Skeletal muscle tissue (tissue), 4 donors: Measurements from ENCODE around the gene PARVB. TPM values are rescaled to one million over a fixed set of nuclear protein-coding genes. Genes with fewer than 3 reads are reported as not detected.

Experiments
- H3K27ac ChIP-seq: one replicate; pipeline ENCODE4 v1.7.0; 2013; ENCODE audit warnings: mild to moderate bottlenecking, low read depth, low read length, inconsistent platforms
- H3K27me3 ChIP-seq, 3 donors: one replicate each; pipeline ENCODE4 v1.7.0; 2013; ENCODE audit warnings: low read length in 3 of 3; ENCODE audit not compliant: control insufficient read depth in 3 of 3, insufficient read depth in 3 of 3
- H3K36me3 ChIP-seq, 3 donors: one replicate each; pipeline ENCODE4 v1.7.0; 2013; ENCODE audit warnings: low read length in 3 of 3; ENCODE audit not compliant: control insufficient read depth in 3 of 3, insufficient read depth in 3 of 3
- H3K4me1 ChIP-seq, 3 donors: one replicate each; pipeline ENCODE4 v1.7.0; 2013; ENCODE audit warnings: low read length in 3 of 3, mild to moderate bottlenecking in 3 of 3; ENCODE audit not compliant: control insufficient read depth in 3 of 3, insufficient read depth in 3 of 3
- H3K4me3 ChIP-seq, 3 donors: one replicate each; pipeline ENCODE4 v1.7.0; 2013; ENCODE audit warnings: low read length in 3 of 3
- H3K9ac ChIP-seq, 3 donors: one replicate each; pipeline ENCODE4 v1.7.0; 2013; ENCODE audit warnings: low read length in 3 of 3, mild to moderate bottlenecking in 3 of 3, moderate library complexity in 2 of 3, low read depth in 1 of 3
- H3K9me3 ChIP-seq, 3 donors: one replicate each; pipeline ENCODE4 v1.7.0; 2013; ENCODE audit warnings: low read length in 3 of 3; ENCODE audit not compliant: control insufficient read depth in 3 of 3
- total RNA-seq: library from RNA; depleted of rRNA; stranded (reverse); fragments of >200 nt; gene quantifications from one replicate; pipeline ENCODE4 v1.2.3, GENCODE V29; 2014
- donor health status: Osteomylitis.

PARVB gene
- total RNA-seq, 1 donor from 2014 or later: 11.0 TPM

GRCh38 chr22:44143105-44143474 lies 119.0 kb downstream of the PARVB start:
- H3K27me3 ChIP-seq: no peaks in the 10 kb centered on the region
- H3K36me3 ChIP-seq: peaks cover 27 to 53% (median 35%) of the 10 kb centered on the region in 3 donors
- H3K27ac ChIP-seq: no peak overlapping the region

GRCh38 chr22:44143579-44143978 lies 119.5 kb downstream of the PARVB start:
- no peaks in the 10 kb centered on the region for H3K9me3 ChIP-seq
- H3K36me3 ChIP-seq: peaks cover 22 to 51% (median 30%) of the 10 kb centered on the region in 3 donors
- peaks cover 4 to 7% (median 5%) of the 10 kb centered on the region in 3 donors for H3K4me1 ChIP-seq
- no peak overlapping the region for H3K27ac ChIP-seq
- no peak overlapping the region for H3K4me3 ChIP-seq
- H3K9ac ChIP-seq: no peak overlapping the region
- no peaks in the 10 kb centered on the region for H3K27me3 ChIP-seq

More at GRCh38 chr22:44143105-44143474, 119.0 kb downstream of the PARVB start:
- H3K4me3 ChIP-seq: no peak overlapping the region
- peaks cover 4 to 7% (median 5%) of the 10 kb centered on the region in 3 donors for H3K4me1 ChIP-seq
- H3K9me3 ChIP-seq: no peaks in the 10 kb centered on the region
- no peak overlapping the region for H3K9ac ChIP-seq

DNA sequence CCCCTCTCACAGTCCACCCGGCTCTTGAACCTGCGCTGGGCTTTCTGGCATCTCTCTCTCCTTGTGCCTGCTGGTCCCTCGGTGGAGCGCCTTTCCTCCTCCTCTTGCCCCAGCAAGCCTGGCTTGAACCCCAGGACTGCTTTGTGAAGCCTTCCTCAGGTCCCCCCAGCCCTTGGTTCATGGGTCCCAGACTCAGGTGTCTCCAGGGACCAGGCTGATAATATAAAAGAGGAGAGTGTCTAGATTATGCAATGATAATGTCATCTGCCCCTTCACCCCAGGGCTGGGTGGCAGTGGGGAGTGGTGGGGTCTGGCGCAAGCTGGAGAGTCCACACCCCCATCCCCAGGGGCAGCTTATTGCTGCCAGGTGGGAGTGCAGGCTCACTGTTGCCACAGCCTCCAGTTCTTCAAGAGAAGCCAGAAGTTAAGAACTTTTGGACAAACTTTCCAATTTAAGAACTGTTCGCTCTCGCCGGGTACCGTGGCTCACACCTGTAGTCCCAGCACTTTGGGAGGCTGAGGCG lies 120.0 kb downstream of the PARVB start:
- Histone ChIP-seq H3K36me3 (peaks cover 20 to 48% (median 28%) of the 10 kb centered on the region in 3 donors), H3K4me1 (peaks cover 5 to 7% (median 7%) of the 10 kb centered on the region in 3 donors), H3K4me3 (no peak overlapping the region), H3K9me3 (no peaks in the 10 kb centered on the region), H3K27ac (no peak overlapping the region), H3K9ac (no peak overlapping the region), H3K27me3 (no peaks in the 10 kb centered on the region)

- peaks cover 16 to 44% (median 27%) of the 10 kb centered on the region in 3 donors for H3K36me3 ChIP-seq
- H3K4me3 ChIP-seq: no peak overlapping the region
- H3K27me3 ChIP-seq: no peaks in the 10 kb centered on the region
- H3K9ac ChIP-seq: no peak overlapping the region
- H3K9me3 ChIP-seq: no peaks in the 10 kb centered on the region
- no peak overlapping the region for H3K27ac ChIP-seq
- peaks cover 5 to 7% (median 7%) of the 10 kb centered on the region in 3 donors for H3K4me1 ChIP-seq
These were observed 121.4 kb downstream of the PARVB start for GRCh38 chr22:44145544-44145943.

- H3K9ac ChIP-seq: no peak overlapping the region
- H3K4me1 ChIP-seq: peaks cover 5 to 7% (median 7%) of the 10 kb centered on the region in 3 donors
- H3K27ac ChIP-seq: no peak overlapping the region
- H3K36me3 ChIP-seq: peaks cover 18 to 46% (median 24%) of the 10 kb centered on the region in 3 donors
- H3K9me3 ChIP-seq: no peaks in the 10 kb centered on the region
- H3K4me3 ChIP-seq: peak overlapping the region in 1 of 3 donors; percentile 6
- H3K27me3 ChIP-seq: no peaks in the 10 kb centered on the region
These were observed 122.2 kb downstream of the PARVB start for GRCh38 chr22:44146088-44146861.

DNA sequence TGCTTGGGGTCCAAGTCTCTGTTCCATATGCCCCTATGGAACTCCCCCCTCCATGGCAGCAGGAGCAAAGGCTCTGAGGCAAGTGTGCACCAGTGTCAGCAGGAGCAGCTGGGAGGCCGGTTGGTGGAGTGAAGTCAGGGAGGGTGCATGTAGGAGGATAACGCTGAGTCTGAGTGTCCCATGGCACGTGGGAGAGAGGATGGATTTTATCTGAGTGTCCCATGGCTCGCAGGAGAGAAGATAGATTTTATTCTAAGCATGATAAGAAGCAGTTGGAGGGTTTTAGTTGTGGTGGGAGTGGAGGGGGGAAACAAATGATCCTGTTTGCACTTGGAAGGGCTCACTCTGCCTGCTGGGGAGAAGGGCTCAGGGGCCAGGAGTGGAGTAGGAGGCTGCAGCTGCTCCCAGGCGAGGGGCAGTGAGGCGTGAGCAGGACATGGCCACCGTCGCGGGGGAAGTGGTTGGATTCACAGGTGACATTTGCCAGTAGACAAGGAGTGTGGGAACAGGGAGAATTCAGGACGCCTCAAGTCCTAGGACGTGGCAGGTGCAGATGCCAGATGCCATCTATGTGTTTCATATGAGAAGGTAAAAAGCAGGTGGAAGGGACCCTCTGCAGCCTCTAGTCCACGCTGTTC lies 123.0 kb downstream of the PARVB start:
- Histone ChIP-seq H3K27me3 (no peaks in the 10 kb centered on the region), H3K4me1 (peaks cover 5 to 7% (median 7%) of the 10 kb centered on the region in 3 donors), H3K4me3 (no peak overlapping the region), H3K27ac (no peak overlapping the region), H3K9ac (no peak overlapping the region), H3K36me3 (peaks cover 24 to 46% (median 31%) of the 10 kb centered on the region in 3 donors), H3K9me3 (no peaks in the 10 kb centered on the region)

- H3K9me3 ChIP-seq: no peaks in the 10 kb centered on the region
- peaks cover 5 to 7% (median 7%) of the 10 kb centered on the region in 3 donors for H3K4me1 ChIP-seq
- peaks cover 25 to 39% (median 29%) of the 10 kb centered on the region in 3 donors for H3K36me3 ChIP-seq
- no peak overlapping the region for H3K27ac ChIP-seq
- no peak overlapping the region for H3K4me3 ChIP-seq
- H3K9ac ChIP-seq: no peak overlapping the region
- no peaks in the 10 kb centered on the region for H3K27me3 ChIP-seq
These were observed 123.9 kb downstream of the PARVB start for GRCh38 chr22:44147821-44148574.

DNA sequence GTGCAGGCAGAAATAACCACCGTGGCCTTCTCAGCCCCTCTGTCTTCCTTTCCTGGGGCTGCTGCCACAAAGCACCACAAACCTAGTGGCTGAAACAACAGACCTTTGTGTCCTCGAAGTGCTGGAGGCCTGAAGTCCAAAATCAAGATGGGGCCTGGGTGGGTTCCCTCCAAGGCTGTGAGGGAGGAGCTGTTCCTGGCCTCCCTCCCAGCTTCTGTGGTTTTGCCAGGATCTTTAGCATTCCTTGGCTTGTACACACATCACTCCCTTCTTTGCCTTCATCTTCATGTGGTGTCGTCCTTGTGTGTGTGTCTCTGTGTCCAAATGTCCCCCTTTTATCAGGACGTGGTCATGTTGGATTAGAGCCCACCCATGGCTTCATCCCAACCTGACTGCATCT lies 127.6 kb downstream of the PARVB start:
- Histone ChIP-seq H3K9ac (no peak overlapping the region), H3K36me3 (peaks cover 27 to 37% (median 31%) of the 10 kb centered on the region in 3 donors), H3K9me3 (no peaks in the 10 kb centered on the region), H3K4me3 (no peak overlapping the region), H3K4me1 (peaks cover 0 to 3% (median 0%) of the 10 kb centered on the region in 3 donors), H3K27me3 (no peaks in the 10 kb centered on the region), H3K27ac (no peak overlapping the region)

- Histone ChIP-seq H3K27ac (no peak overlapping the region), H3K27me3 (no peaks in the 10 kb centered on the region), H3K36me3 (peaks cover 35 to 41% (median 37%) of the 10 kb centered on the region in 3 donors), H3K9ac (no peak overlapping the region), H3K9me3 (no peaks in the 10 kb centered on the region), H3K4me1 (peaks cover 0 to 2% (median 0%) of the 10 kb centered on the region in 3 donors), H3K4me3 (no peak overlapping the region)
These were observed 129.6 kb downstream of the PARVB start for GRCh38 chr22:44153710-44154109.
